HEK293 (cell line): Measurements from ENCODE around the gene FHIT.

Experiments
- KLF1 ChIP-seq: fragments of 450-650 bp; formaldehyde crosslinking; IDR thresholded peaks from 2 replicates; pipeline ENCODE4 v1.5.1; 2016; ENCODE audit warnings: missing biosample characterization, missing genetic modification characterization
- SCRT1 ChIP-seq: fragments of 450-650 bp; formaldehyde crosslinking; IDR thresholded peaks from 2 replicates; pipeline ENCODE4 v1.5.1; 2016; ENCODE audit warnings: missing biosample characterization, missing genetic modification characterization, borderline replicate concordance
- ZNF707 ChIP-seq: fragments of 450-650 bp; formaldehyde crosslinking; IDR thresholded peaks from 2 replicates; pipeline ENCODE4 v1.5.1; 2016; ENCODE audit warnings: missing biosample characterization, missing genetic modification characterization
- TF ChIP-seq, protein P1 (sequence below): fragments of 450-650 bp; formaldehyde crosslinking; IDR thresholded peaks from 2 replicates; pipeline ENCODE4 v1.5.1; 2017; ENCODE audit warnings: missing biosample characterization, mild to moderate bottlenecking, missing genetic modification characterization, moderate library complexity
- TF ChIP-seq, protein P2 (sequence below): fragments of 450-650 bp; formaldehyde crosslinking; IDR thresholded peaks from 2 replicates; pipeline ENCODE4 v1.5.1; 2016; ENCODE audit warnings: missing biosample characterization, missing genetic modification characterization
- TF ChIP-seq, protein P3 (sequence below): fragments of 450-650 bp; formaldehyde crosslinking; conservative IDR thresholded peaks from 2 replicates; pipeline ENCODE4 v1.5.1; 2016; ENCODE audit warnings: low read depth, missing biosample characterization, missing genetic modification characterization
- TF ChIP-seq, protein P4 (sequence below): fragments of 450-650 bp; formaldehyde crosslinking; IDR thresholded peaks from 2 replicates; pipeline ENCODE4 v1.5.1; 2017; ENCODE audit warnings: missing biosample characterization, missing genetic modification characterization

DNA sequence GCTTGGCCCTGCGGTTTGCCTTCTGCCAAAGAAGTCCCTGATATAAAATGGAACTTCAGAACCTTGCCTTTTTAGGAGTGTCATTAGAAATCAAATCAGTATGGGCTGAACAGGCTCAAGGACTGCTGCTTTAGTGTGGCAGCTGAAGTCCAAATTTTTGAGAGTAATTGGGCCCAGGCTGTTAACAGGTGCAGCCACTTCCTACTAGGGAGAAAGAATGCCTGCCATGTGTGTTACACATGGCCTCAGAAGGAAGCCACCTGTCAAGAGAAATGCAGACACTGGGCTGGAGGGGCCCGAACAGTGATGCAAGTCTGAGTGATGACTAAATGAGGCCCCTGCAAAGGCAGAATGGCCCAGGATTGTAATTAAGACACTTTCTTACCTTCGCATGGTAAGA is 1414.7 kb downstream of the FHIT start:
- TF ChIP-seq, protein P1, sequence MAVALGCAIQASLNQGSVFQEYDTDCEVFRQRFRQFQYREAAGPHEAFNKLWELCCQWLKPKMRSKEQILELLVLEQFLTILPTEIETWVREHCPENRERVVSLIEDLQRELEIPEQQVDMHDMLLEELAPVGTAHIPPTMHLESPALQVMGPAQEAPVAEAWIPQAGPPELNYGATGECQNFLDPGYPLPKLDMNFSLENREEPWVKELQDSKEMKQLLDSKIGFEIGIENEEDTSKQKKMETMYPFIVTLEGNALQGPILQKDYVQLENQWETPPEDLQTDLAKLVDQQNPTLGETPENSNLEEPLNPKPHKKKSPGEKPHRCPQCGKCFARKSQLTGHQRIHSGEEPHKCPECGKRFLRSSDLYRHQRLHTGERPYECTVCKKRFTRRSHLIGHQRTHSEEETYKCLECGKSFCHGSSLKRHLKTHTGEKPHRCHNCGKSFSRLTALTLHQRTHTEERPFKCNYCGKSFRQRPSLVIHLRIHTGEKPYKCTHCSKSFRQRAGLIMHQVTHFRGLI (tag by site-specific recombination) = no peak
- TF ChIP-seq KLF1 (tag by site-specific recombination) (no peak), SCRT1 (tag by site-specific recombination) (no peak), ZNF707 (no peak)
- TF ChIP-seq, protein P2, sequence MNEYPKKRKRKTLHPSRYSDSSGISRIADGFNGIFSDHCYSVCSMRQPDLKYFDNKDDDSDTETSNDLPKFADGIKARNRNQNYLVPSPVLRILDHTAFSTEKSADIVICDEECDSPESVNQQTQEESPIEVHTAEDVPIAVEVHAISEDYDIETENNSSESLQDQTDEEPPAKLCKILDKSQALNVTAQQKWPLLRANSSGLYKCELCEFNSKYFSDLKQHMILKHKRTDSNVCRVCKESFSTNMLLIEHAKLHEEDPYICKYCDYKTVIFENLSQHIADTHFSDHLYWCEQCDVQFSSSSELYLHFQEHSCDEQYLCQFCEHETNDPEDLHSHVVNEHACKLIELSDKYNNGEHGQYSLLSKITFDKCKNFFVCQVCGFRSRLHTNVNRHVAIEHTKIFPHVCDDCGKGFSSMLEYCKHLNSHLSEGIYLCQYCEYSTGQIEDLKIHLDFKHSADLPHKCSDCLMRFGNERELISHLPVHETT (tag by site-specific recombination) = no peak
- TF ChIP-seq, protein P3, sequence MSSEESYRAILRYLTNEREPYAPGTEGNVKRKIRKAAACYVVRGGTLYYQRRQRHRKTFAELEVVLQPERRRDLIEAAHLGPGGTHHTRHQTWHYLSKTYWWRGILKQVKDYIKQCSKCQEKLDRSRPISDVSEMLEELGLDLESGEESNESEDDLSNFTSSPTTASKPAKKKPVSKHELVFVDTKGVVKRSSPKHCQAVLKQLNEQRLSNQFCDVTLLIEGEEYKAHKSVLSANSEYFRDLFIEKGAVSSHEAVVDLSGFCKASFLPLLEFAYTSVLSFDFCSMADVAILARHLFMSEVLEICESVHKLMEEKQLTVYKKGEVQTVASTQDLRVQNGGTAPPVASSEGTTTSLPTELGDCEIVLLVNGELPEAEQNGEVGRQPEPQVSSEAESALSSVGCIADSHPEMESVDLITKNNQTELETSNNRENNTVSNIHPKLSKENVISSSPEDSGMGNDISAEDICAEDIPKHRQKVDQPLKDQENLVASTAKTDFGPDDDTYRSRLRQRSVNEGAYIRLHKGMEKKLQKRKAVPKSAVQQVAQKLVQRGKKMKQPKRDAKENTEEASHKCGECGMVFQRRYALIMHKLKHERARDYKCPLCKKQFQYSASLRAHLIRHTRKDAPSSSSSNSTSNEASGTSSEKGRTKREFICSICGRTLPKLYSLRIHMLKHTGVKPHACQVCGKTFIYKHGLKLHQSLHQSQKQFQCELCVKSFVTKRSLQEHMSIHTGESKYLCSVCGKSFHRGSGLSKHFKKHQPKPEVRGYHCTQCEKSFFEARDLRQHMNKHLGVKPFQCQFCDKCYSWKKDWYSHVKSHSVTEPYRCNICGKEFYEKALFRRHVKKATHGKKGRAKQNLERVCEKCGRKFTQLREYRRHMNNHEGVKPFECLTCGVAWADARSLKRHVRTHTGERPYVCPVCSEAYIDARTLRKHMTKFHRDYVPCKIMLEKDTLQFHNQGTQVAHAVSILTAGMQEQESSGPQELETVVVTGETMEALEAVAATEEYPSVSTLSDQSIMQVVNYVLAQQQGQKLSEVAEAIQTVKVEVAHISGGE (tag by site-specific recombination) = no peak
- TF ChIP-seq, protein P4, sequence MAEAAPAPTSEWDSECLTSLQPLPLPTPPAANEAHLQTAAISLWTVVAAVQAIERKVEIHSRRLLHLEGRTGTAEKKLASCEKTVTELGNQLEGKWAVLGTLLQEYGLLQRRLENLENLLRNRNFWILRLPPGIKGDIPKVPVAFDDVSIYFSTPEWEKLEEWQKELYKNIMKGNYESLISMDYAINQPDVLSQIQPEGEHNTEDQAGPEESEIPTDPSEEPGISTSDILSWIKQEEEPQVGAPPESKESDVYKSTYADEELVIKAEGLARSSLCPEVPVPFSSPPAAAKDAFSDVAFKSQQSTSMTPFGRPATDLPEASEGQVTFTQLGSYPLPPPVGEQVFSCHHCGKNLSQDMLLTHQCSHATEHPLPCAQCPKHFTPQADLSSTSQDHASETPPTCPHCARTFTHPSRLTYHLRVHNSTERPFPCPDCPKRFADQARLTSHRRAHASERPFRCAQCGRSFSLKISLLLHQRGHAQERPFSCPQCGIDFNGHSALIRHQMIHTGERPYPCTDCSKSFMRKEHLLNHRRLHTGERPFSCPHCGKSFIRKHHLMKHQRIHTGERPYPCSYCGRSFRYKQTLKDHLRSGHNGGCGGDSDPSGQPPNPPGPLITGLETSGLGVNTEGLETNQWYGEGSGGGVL (tag by site-specific recombination) = no peak
